Thyroid gland (tissue), 4 donors: ENCODE results near the gene GUCY1A1. TPM values are rescaled to one million over a fixed set of nuclear protein-coding genes. Genes with fewer than 3 reads are reported as not detected.

Source experiments
- DNase-seq, 2 donors: peaks; one replicate each; pipeline ENCODE4 v3.0.0-alpha.2; 2019
- H3K27ac ChIP-seq, 3 donors: fragments of 200-600 bp; sonication (generic); 1 replicate in 2 of 3; 2 replicates in 1 of 3; pipeline ENCODE4 v1.5.1; 2016 to 2019; ENCODE audit warnings: mild to moderate bottlenecking in 1 of 3, moderate library complexity in 1 of 3
- H3K27me3 ChIP-seq: fragments of 200-600 bp; sonication (generic); one replicate; pipeline ENCODE4 v1.5.1; 2019
- H3K36me3 ChIP-seq, 2 donors: fragments of 200-600 bp; sonication (generic); one replicate each; pipeline ENCODE4 v1.5.1; 2016 to 2019
- H3K4me1 ChIP-seq, 2 donors: fragments of 200-600 bp; sonication (generic); one replicate each; pipeline ENCODE4 v1.5.1; 2017 to 2019
- H3K4me3 ChIP-seq, 3 donors: fragments of 200-600 bp; sonication (generic); replicated peaks in 1 of 3; 1 replicate in 2 of 3; 2 replicates in 1 of 3; pipeline ENCODE4 v1.5.1; 2016; ENCODE audit warnings: mild to moderate bottlenecking in 1 of 3
- H3K9me3 ChIP-seq: fragments of 200-600 bp; sonication (generic); one replicate; pipeline ENCODE4 v1.5.1; 2017
- CTCF ChIP-seq, 6 experiments: fragments of 200-600 bp in 3 of 6; fragments of 450-650 bp in 3 of 6; sonication (generic) in 3 of 6; IDR thresholded peaks; one replicate each; pipeline ENCODE4 v1.5.1; 2016 to 2019; ENCODE audit warnings: antibody characterized with exemption in 6 of 6, mild to moderate bottlenecking in 2 of 6, inconsistent platforms in 1 of 6, moderate library complexity in 1 of 6
- POLR2A ChIP-seq, 2 donors: fragments of 450-650 bp; IDR thresholded peaks; one replicate each; pipeline ENCODE4 v1.6.1; 2017; ENCODE audit warnings: antibody characterized with exemption in 2 of 2, mild to moderate bottlenecking in 2 of 2, moderate library complexity in 1 of 2
- WGBS, 2 donors: methylation state at CpG; one replicate each; pipeline ENCODE4 v1.1.5; 2017; 5-methylcytosine and 5-hydroxymethylcytosine counted together
- intact Hi-C: fragments of 100-400 bp; cut with DNase I; formaldehyde crosslinking; loops from one replicate; pipeline ENCODE4 v1.15.1; 2023
- total RNA-seq, 4 donors: library from RNA; depleted of rRNA; stranded (reverse); fragments of >200 nt; gene quantifications; one replicate each; pipeline ENCODE4 v1.2.3, GENCODE V29; 2016

The GUCY1A1 gene
- total RNA-seq, 4 donors from 2014 or later, result 11.4 to 25.8 (median 17.5) TPM

DNA sequence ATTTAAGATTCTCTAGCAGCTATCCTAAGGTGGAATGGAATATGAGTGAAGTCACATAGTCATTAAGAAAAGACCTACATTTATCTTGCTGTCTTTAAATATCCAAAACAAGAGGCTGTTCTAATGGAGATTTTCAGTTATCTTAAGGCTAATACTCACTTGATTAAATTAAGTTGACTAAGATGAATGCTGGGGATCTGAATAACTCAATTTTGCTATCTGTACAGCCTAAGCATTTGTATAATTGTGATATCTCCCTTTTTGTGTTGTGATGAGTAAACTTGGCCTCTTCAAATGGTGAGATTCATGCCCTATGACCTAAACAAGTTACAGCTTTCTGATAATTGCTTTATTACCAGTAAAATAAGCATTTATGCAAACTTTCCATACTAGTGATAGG is 13.6 kb upstream of the GUCY1A1 start:
- no peak overlapping the region for H3K4me3 ChIP-seq
- no peaks in the 10 kb centered on the region for H3K36me3 ChIP-seq
- DNase-seq, result no peak
- no peaks in the 10 kb centered on the region for H3K27me3 ChIP-seq
- no peaks in the 10 kb centered on the region for H3K9me3 ChIP-seq
- H3K27ac ChIP-seq, result no peak overlapping the region
- intact Hi-C loops, result no loop called here
- TF ChIP-seq CTCF (IDR thresholded peaks at IDR 0.05) (no peak), POLR2A (IDR thresholded peaks at IDR 0.05) (no peak)
- no peaks in the 10 kb centered on the region for H3K4me1 ChIP-seq

DNA sequence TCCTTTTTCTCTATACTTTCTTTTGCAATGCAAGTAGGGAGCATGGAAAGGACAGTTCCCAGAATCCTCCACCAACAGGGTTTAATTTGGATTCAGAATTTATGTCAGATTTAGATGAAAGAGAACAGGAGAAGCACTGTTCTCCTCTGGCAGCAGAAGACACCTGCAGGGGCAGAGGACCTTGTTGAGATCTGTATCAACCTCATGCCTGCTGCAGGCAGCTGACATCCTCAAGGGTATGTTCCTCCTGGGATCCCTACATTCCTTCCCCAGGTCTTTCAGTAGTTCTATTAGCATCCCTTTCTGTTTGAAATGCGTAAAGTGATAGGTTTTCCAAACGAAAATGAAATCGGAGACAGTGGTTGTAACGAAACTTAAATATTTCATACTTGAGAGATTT is 10.6 kb upstream of the GUCY1A1 start:
- intact Hi-C loops, result no loop called here
- 76 to 86% methylated on average over 4 of the region's 4 CpGs for WGBS, 2 donors
- Histone ChIP-seq H3K9me3 (no peaks in the 10 kb centered on the region), H3K27ac (no peak overlapping the region), H3K4me1 (no peaks in the 10 kb centered on the region), H3K27me3 (no peaks in the 10 kb centered on the region), H3K36me3 (no peaks in the 10 kb centered on the region), H3K4me3 (no peak overlapping the region)
- DNase-seq, result no peak
- TF ChIP-seq CTCF (IDR thresholded peaks at IDR 0.05), result no peak
- TF ChIP-seq POLR2A (IDR thresholded peaks at IDR 0.05), result no peak

GRCh38 chr4:155657169-155657568 is 9.5 kb upstream of the GUCY1A1 start:
- Histone ChIP-seq H3K9me3 (no peaks in the 10 kb centered on the region), H3K27me3 (no peaks in the 10 kb centered on the region), H3K36me3 (no peaks in the 10 kb centered on the region), H3K27ac (no peak overlapping the region), H3K4me3 (no peak overlapping the region), H3K4me1 (no peaks in the 10 kb centered on the region)
- no peak for DNase-seq
- TF ChIP-seq POLR2A (IDR thresholded peaks at IDR 0.05) (no peak), CTCF (IDR thresholded peaks at IDR 0.05) (no peak)
- intact Hi-C loops, result no loop called here

DNA sequence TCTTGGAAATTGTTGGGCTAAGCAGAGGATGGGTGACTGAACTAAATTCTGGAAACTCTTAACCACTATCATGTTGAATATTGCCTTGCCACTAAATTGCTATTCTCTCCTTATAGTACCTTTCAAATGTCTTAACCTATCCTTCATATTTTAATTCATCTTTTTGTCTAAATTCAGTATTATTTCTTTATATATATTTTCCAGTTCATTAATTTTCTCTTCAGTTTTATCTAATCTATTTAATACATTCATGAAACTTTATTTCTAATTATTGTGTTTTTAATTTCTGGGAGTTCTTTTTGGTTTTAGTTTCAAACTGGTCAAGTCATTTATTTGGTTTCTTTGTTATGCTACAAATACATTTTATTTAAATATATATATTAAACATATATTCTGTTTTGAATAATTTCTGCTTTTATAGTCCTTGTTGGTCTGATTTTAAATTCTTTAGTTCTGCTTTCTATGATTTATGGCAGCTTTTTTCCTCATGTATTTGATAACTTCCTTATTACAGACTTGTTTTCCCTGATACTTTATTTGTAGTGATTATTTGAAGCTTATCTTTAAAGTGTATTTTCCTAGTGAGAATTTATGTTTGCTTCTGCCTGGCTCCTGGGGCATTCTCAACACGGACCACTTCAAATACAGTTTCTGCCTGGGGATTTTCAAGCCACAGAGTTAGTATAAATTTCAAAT is 8.5 kb upstream of the GUCY1A1 start:
- DNase-seq, result no peak
- no peaks in the 10 kb centered on the region for H3K4me1 ChIP-seq
- WGBS, 2 donors, result 34 to 44% methylated on average over 1 of the region's 1 CpG
- H3K36me3 ChIP-seq, result no peaks in the 10 kb centered on the region
- intact Hi-C loops, result no loop called here
- TF ChIP-seq CTCF (IDR thresholded peaks at IDR 0.05), result no peak
- TF ChIP-seq POLR2A (IDR thresholded peaks at IDR 0.05), result no peak
- no peak overlapping the region for H3K4me3 ChIP-seq
- no peaks in the 10 kb centered on the region for H3K27me3 ChIP-seq
- no peak overlapping the region for H3K27ac ChIP-seq
- H3K9me3 ChIP-seq, result no peaks in the 10 kb centered on the region

GRCh38 chr4:155658681-155659064 is 8.0 kb upstream of the GUCY1A1 start:
- intact Hi-C loops, result no loop called here
- Histone ChIP-seq H3K4me1 (no peaks in the 10 kb centered on the region), H3K27ac (no peak overlapping the region), H3K27me3 (no peaks in the 10 kb centered on the region), H3K4me3 (no peak overlapping the region), H3K36me3 (no peaks in the 10 kb centered on the region), H3K9me3 (no peaks in the 10 kb centered on the region)
- no peak for DNase-seq
- 67 to 75% methylated on average over 1 of the region's 1 CpG for WGBS, 2 donors
- TF ChIP-seq CTCF (IDR thresholded peaks at IDR 0.05) (no peak), POLR2A (IDR thresholded peaks at IDR 0.05) (no peak)
